Activated CD4-positive, alpha-beta T cell treated with anti-CD3 and anti-CD28 coated beads, Interleukin-2, amount 10 ng/mL, durations not matched to agents 24 days and 14 days (primary cell): ENCODE results near the gene PRSS56. TPM values are rescaled to one million over a fixed set of nuclear protein-coding genes. Genes with fewer than 3 reads are reported as not detected.
"Not testable (repeated sequence)": the region's sequence is repeated elsewhere in the genome, so short reads cannot be mapped to it uniquely, and the experiment has no call there.

Source experiments
- DNase-seq: peaks from one replicate; pipeline ENCODE4 v3.0.0; 2022
- H3K27ac Mint-ChIP-seq: one replicate; pipeline ENCODE4 v1.8.0; 2022; ENCODE audit warnings: mild to moderate bottlenecking, mixed read lengths
- H3K27me3 Mint-ChIP-seq: one replicate; pipeline ENCODE4 v1.8.0; 2022; ENCODE audit warnings: mixed read lengths
- H3K36me3 Mint-ChIP-seq: one replicate; pipeline ENCODE4 v1.8.0; 2022; ENCODE audit warnings: low read depth, mild to moderate bottlenecking, mixed read lengths
- H3K4me1 Mint-ChIP-seq: one replicate; pipeline ENCODE4 v1.8.0; 2021; ENCODE audit warnings: mixed read lengths
- H3K4me3 Mint-ChIP-seq: one replicate; pipeline ENCODE4 v1.8.0; 2022; ENCODE audit warnings: mild to moderate bottlenecking, moderate library complexity, mixed read lengths
- H3K9me3 Mint-ChIP-seq: one replicate; pipeline ENCODE4 v1.8.0; 2021; ENCODE audit warnings: mixed read lengths
- intact Hi-C: fragments of 100-400 bp; cut with micrococcal nuclease; formaldehyde crosslinking; loops from one replicate; pipeline ENCODE4 v1.15.1; 2023
- total RNA-seq: library from RNA; stranded (reverse); gene quantifications from 2 replicates; pipeline ENCODE4 v1.2.3, GENCODE V29; 2022

The PRSS56 gene
- total RNA-seq, 1 donor from 2014 or later: not detected

DNA sequence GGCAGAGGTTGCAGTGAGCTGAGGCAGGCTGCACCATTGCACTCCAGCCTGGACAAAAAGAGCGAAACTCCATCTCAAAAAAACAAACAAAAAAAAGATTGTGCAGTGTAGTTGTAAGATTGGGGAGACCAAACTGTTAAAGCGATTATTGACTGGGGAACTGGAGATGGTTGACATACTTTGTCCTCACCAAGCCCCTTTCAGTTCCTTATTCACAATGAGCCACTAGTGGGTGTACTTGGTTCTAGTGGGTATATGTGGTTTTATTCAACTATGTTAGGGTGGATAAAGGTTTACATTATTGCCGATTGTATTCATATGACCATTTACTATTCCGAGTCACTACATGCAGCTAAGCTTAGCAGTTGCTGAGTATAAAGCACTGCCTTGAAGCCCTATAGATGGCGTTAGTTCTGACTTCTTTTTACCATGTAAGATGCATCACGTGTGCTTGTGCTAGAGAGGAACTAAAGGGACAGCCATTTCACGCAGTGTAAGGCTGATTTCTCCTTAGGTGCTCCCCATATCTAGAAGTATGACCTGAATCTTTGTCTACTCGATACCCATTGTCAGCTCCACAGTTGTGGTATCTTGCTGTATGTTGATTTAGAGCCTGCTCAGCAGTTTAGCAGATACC, 42.4 kb downstream of the PRSS56 start:
- no peak for DNase-seq
- no peaks in the 10 kb centered on the region for H3K9me3 Mint-ChIP-seq
- H3K36me3 Mint-ChIP-seq: peaks cover 66% of the 10 kb centered on the region
- no peaks in the 10 kb centered on the region for H3K27me3 Mint-ChIP-seq
- intact Hi-C loops: no loop called here
- peaks cover 5% of the 10 kb centered on the region for H3K4me1 Mint-ChIP-seq
- H3K4me3 Mint-ChIP-seq: no peak overlapping the region
- H3K27ac Mint-ChIP-seq: no peak overlapping the region

- Mint-ChIP-seq H3K9me3 (no peaks in the 10 kb centered on the region), H3K4me3 (no peak overlapping the region), H3K4me1 (peaks cover 5% of the 10 kb centered on the region), H3K27me3 (no peaks in the 10 kb centered on the region), H3K36me3 (peaks cover 71% of the 10 kb centered on the region), H3K27ac (no peak overlapping the region)
- intact Hi-C loops: no loop called here
- DNase-seq: no peak
Observed at GRCh38 chr2:232563580-232563979, 43.4 kb downstream of the PRSS56 start.

GRCh38 chr2:232567721-232568120, 47.5 kb downstream of the PRSS56 start:
- Mint-ChIP-seq H3K4me3 (no peak overlapping the region), H3K27ac (no peak overlapping the region), H3K4me1 (peaks cover 5% of the 10 kb centered on the region), H3K27me3 (no peaks in the 10 kb centered on the region), H3K9me3 (no peaks in the 10 kb centered on the region), H3K36me3 (peaks cover 67% of the 10 kb centered on the region)
- intact Hi-C loops: no loop called here
- DNase-seq: no peak

DNA sequence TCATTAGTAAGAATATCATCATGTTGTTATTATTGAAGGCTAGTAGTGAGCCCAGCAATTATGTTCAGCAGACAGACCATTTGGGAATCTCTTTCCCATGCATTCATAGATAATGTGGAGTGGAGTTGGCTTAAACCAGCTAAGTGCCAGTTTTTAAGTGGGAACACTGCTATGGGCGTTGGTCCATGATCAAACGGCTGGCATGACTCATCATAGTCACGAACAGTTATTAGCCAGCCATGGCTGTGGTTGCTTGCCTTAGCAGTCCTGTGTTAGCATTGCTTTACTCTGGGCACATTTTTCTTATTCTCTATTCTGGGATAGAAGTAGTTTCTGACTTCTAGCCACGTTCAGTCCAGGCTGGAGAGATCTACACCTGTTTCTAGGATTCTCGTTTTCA, 48.0 kb downstream of the PRSS56 start:
- no peak for DNase-seq
- H3K36me3 Mint-ChIP-seq: peaks cover 66% of the 10 kb centered on the region
- no peak overlapping the region for H3K27ac Mint-ChIP-seq
- peaks cover 5% of the 10 kb centered on the region for H3K4me1 Mint-ChIP-seq
- no peak overlapping the region for H3K4me3 Mint-ChIP-seq
- intact Hi-C loops: no loop called here
- H3K9me3 Mint-ChIP-seq: no peaks in the 10 kb centered on the region
- H3K27me3 Mint-ChIP-seq: no peaks in the 10 kb centered on the region

DNA sequence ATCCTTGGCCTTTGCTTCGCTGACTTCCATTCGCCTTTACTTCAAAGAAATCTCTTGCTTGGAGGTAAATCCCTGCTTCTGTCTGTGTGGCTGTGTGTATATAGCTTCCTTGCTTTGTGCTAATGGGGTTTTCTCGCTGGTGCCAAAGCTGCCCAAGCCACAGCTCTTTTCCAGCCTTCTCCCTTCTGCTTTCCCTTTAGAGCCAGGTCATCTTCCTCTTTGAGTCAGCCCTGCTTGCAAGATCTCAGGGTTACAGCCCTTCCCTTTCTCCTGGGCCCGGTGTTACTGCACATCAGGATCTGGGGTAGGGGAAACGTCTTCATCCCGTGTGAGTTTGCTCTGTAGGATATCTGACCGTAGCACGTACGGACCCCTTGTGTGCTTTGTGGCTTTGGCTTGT, 49.4 kb downstream of the PRSS56 start:
- H3K4me1 Mint-ChIP-seq: peaks cover 2% of the 10 kb centered on the region
- intact Hi-C loops: no loop called here
- no peak for DNase-seq
- H3K9me3 Mint-ChIP-seq: no peaks in the 10 kb centered on the region
- no peaks in the 10 kb centered on the region for H3K27me3 Mint-ChIP-seq
- peaks cover 64% of the 10 kb centered on the region for H3K36me3 Mint-ChIP-seq
- H3K4me3 Mint-ChIP-seq: no peak overlapping the region
- no peak overlapping the region for H3K27ac Mint-ChIP-seq

GRCh38 chr2:232570481-232570880, 50.3 kb downstream of the PRSS56 start:
- H3K27ac Mint-ChIP-seq, H3K27me3 Mint-ChIP-seq, H3K4me1 Mint-ChIP-seq, intact Hi-C loops, DNase-seq, H3K9me3 Mint-ChIP-seq, H3K4me3 Mint-ChIP-seq: not testable (repeated sequence)
- peaks cover 57% of the 10 kb centered on the region for H3K36me3 Mint-ChIP-seq

DNA sequence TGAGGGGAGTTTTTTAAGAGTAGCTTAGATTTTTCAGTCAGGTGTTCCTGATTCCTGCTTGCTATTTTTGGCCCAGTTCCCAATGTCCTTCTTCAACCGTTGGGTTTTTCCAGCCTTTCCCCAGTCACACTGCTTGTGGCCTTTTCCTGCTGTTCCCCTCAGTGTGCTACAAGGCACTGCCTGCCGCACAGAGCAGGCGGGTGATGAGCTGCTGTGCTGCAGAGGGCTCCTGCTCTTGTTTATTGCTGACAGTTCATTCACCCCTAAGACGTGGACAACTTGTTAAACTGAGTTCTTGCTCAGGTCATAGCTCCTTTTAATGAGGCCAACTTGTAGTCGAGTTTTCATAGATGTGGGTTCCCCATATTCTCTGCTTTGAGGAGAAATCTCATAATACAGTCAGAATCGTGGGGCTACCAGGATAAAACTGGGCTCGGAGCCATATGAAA, 50.9 kb downstream of the PRSS56 start:
- Mint-ChIP-seq H3K4me3 (no peak overlapping the region), H3K27ac (no peak overlapping the region), H3K36me3 (peaks cover 52% of the 10 kb centered on the region), H3K27me3 (no peaks in the 10 kb centered on the region), H3K9me3 (no peaks in the 10 kb centered on the region), H3K4me1 (peaks cover 2% of the 10 kb centered on the region)
- intact Hi-C loops: no loop called here
- DNase-seq: no peak

- H3K36me3 Mint-ChIP-seq: peaks cover 40% of the 10 kb centered on the region
- no peak overlapping the region for H3K4me3 Mint-ChIP-seq
- no peaks in the 10 kb centered on the region for H3K4me1 Mint-ChIP-seq
- DNase-seq: no peak
- intact Hi-C loops: no loop called here
- H3K27me3 Mint-ChIP-seq: no peaks in the 10 kb centered on the region
- no peaks in the 10 kb centered on the region for H3K9me3 Mint-ChIP-seq
- H3K27ac Mint-ChIP-seq: no peak overlapping the region
Observed at GRCh38 chr2:232573042-232573441, 52.9 kb downstream of the PRSS56 start.

- no peak overlapping the region for H3K27ac Mint-ChIP-seq
- no peak for DNase-seq
- intact Hi-C loops: no loop called here
- no peaks in the 10 kb centered on the region for H3K27me3 Mint-ChIP-seq
- H3K4me3 Mint-ChIP-seq: no peak overlapping the region
- no peaks in the 10 kb centered on the region for H3K4me1 Mint-ChIP-seq
- H3K9me3 Mint-ChIP-seq: no peaks in the 10 kb centered on the region
- peaks cover 35% of the 10 kb centered on the region for H3K36me3 Mint-ChIP-seq
Observed at GRCh38 chr2:232573771-232574435, 53.7 kb downstream of the PRSS56 start.

GRCh38 chr2:232574674-232575403, 54.7 kb downstream of the PRSS56 start:
- Mint-ChIP-seq H3K27ac (no peak overlapping the region), H3K4me1 (peaks cover under 1% of the 10 kb centered on the region), H3K27me3 (no peaks in the 10 kb centered on the region), H3K4me3 (no peak overlapping the region), H3K9me3 (no peaks in the 10 kb centered on the region), H3K36me3 (peaks cover 29% of the 10 kb centered on the region)
- DNase-seq: no peak
- intact Hi-C loops: no loop called here

Other genes with a start within 250 kb of the PRSS56 start
- gene ALPP, start 141.6 kb upstream of the PRSS56 start, total RNA-seq: not detected in 2 replicates
- not detected in 2 replicates for gene ALPG, start 113.5 kb upstream of the PRSS56 start, total RNA-seq
- not detected in 2 replicates for gene ALPI, start 64.2 kb upstream of the PRSS56 start, total RNA-seq
- 0.19 TPM in 1 of 2 replicates, not detected in the other for gene ECEL1, start 32.6 kb upstream of the PRSS56 start, total RNA-seq
- gene CHRND, start 5.8 kb downstream of the PRSS56 start, total RNA-seq: not detected in 2 replicates
- not detected in 2 replicates for gene CHRNG, start 19.3 kb downstream of the PRSS56 start, total RNA-seq
- 8.5 and 9.4 TPM in 2 replicates for gene TIGD1, start 30.2 kb downstream of the PRSS56 start, total RNA-seq
- 89.9 and 93.2 TPM in 2 replicates for gene EIF4E2, start 30.3 kb downstream of the PRSS56 start, total RNA-seq
- 0.31 and 0.49 TPM in 2 replicates for gene EFHD1, start 113.2 kb downstream of the PRSS56 start, total RNA-seq
- 71.9 and 72.0 TPM in 2 replicates for gene GIGYF2, start 176.9 kb downstream of the PRSS56 start, total RNA-seq